ENCODE results near the gene GPR162.

DNA sequence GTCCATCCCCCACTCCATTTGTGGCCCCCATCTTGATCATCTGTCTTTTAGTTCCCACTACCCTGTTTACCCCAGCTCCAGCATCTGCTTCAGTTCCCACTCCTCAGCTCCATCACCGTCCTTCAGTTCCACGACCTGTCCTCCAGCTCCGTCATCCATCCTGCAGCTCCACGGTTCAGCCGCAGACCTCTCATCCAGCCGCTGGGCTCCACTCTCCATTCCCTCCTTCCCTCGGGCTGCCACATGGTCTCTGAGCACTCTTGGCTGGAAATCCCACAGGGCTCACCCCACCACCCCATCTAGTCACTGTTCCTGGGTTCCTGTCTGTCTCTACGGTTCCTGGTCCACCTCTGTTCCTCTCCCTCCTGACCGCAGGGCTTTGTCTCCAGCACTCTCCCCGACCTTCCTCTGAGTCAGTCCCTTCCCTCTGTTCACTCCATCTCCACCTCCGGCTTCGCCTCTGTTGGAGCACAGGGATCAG lies 3.3 kb downstream of the GPR162 start:
- TF ChIP-seq SIN3A (IDR thresholded peaks at IDR 0.05; ENCODE audit: borderline replicate concordance, insufficient read depth, low read length) (no peak), POLR2AphosphoS5 (IDR thresholded peaks at IDR 0.05; ENCODE audit: low read depth, low read length) (no peak), TAF1 (IDR thresholded peaks at IDR 0.05; ENCODE audit: borderline replicate concordance, insufficient read depth, low read length) (no peak), FOXP2 (optimal IDR thresholded peaks at IDR 0.05; ENCODE audit: borderline replicate concordance, extremely low read depth, extremely low read length, insufficient read depth) (no peak)
- TF ChIP-seq, protein P1, sequence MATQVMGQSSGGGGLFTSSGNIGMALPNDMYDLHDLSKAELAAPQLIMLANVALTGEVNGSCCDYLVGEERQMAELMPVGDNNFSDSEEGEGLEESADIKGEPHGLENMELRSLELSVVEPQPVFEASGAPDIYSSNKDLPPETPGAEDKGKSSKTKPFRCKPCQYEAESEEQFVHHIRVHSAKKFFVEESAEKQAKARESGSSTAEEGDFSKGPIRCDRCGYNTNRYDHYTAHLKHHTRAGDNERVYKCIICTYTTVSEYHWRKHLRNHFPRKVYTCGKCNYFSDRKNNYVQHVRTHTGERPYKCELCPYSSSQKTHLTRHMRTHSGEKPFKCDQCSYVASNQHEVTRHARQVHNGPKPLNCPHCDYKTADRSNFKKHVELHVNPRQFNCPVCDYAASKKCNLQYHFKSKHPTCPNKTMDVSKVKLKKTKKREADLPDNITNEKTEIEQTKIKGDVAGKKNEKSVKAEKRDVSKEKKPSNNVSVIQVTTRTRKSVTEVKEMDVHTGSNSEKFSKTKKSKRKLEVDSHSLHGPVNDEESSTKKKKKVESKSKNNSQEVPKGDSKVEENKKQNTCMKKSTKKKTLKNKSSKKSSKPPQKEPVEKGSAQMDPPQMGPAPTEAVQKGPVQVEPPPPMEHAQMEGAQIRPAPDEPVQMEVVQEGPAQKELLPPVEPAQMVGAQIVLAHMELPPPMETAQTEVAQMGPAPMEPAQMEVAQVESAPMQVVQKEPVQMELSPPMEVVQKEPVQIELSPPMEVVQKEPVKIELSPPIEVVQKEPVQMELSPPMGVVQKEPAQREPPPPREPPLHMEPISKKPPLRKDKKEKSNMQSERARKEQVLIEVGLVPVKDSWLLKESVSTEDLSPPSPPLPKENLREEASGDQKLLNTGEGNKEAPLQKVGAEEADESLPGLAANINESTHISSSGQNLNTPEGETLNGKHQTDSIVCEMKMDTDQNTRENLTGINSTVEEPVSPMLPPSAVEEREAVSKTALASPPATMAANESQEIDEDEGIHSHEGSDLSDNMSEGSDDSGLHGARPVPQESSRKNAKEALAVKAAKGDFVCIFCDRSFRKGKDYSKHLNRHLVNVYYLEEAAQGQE (IDR thresholded peaks at IDR 0.05; ENCODE audit: insufficient read depth in 1 of 2, low read depth in 2 of 2, low read length in 2 of 2) = no peak
